ENCODE data around the gene MARCHF9.

DNA sequence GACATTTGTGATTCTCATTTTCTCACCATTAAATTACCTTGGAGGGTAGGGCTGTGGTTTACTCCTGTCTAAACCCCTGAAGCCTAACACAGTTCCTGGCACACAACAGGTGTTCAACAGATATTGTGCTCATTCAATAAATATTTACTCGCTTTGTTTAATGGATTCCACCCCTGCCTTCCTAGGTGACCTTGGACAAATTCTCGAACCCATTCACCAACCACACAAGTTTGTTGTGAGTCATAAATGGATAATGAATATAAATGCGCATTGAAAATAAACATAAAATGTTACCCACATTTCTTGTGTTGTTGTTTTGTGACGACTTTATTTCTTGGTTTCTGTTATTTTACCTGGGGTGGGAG is 27.3 kb downstream of the MARCHF9 start:
- TF ChIP-seq CTCF (IDR thresholded peaks at IDR 0.05; ENCODE audit: low read depth, low read length) (no peak), POLR2A (IDR thresholded peaks at IDR 0.05; ENCODE audit: extremely low read depth, insufficient read length) (no peak)

All from NB4 (cell line).